ENCODE data around the gene DNM3.

The DNM3 gene

GRCh38 chr1:172003766-172004530 lies 162.7 kb downstream of the DNM3 start:
- TF ChIP-seq CTCF (IDR thresholded peaks at IDR 0.05; ENCODE audit: unreplicated experiment in 3 of 3), result no peak
- Mint-ChIP-seq H3K4me1 (peaks cover 36% of the 10 kb centered on the region), H3K27me3 (ENCODE audit: low read depth) (no peaks in the 10 kb centered on the region), H3K9me3 (no peaks in the 10 kb centered on the region), H3K36me3 (ENCODE audit: low read depth) (no peaks in the 10 kb centered on the region), H3K27ac (peak overlapping the region; percentile 63 to 85 (median 72)), H3K4me3 (peak overlapping the region in 1 of 3 experiments; percentile 9)

GRCh38 chr1:172004671-172005070 lies 163.4 kb downstream of the DNM3 start:
- no peaks in the 10 kb centered on the region for H3K27me3 Mint-ChIP-seq (ENCODE audit: low read depth)
- H3K9me3 Mint-ChIP-seq, result no peaks in the 10 kb centered on the region
- peak overlapping the region; percentile 63 to 85 (median 72) for H3K27ac Mint-ChIP-seq
- peaks cover 36% of the 10 kb centered on the region for H3K4me1 Mint-ChIP-seq
- no peak for TF ChIP-seq CTCF (IDR thresholded peaks at IDR 0.05; ENCODE audit: unreplicated experiment in 3 of 3)
- no peaks in the 10 kb centered on the region for H3K36me3 Mint-ChIP-seq (ENCODE audit: low read depth)
- H3K4me3 Mint-ChIP-seq, result no peak overlapping the region

- peaks cover 4% of the 10 kb centered on the region for H3K36me3 Mint-ChIP-seq (ENCODE audit: low read depth)
Observed at GRCh38 chr1:172005856-172006255, 164.6 kb downstream of the DNM3 start.

GRCh38 chr1:172006660-172007059 lies 165.4 kb downstream of the DNM3 start:
- H3K27me3 Mint-ChIP-seq (ENCODE audit: low read depth), result no peaks in the 10 kb centered on the region

More at GRCh38 chr1:172005856-172006255, 164.6 kb downstream of the DNM3 start:
- H3K4me3 Mint-ChIP-seq, result no peak overlapping the region
- peaks cover 36% of the 10 kb centered on the region for H3K4me1 Mint-ChIP-seq
- no peak for TF ChIP-seq CTCF (IDR thresholded peaks at IDR 0.05; ENCODE audit: unreplicated experiment in 3 of 3)
- peaks cover 7% of the 10 kb centered on the region for H3K9me3 Mint-ChIP-seq
- H3K27me3 Mint-ChIP-seq (ENCODE audit: low read depth), result no peaks in the 10 kb centered on the region
- H3K27ac Mint-ChIP-seq, result peak overlapping the region; percentile 73 to 87 (median 82)

GRCh38 chr1:172018727-172019311 lies 177.5 kb downstream of the DNM3 start:
- Mint-ChIP-seq H3K27me3 (ENCODE audit: low read depth) (no peaks in the 10 kb centered on the region), H3K4me1 (no peaks in the 10 kb centered on the region), H3K36me3 (ENCODE audit: low read depth) (peaks cover 4% of the 10 kb centered on the region), H3K9me3 (peaks cover 23% of the 10 kb centered on the region), H3K27ac (no peak overlapping the region), H3K4me3 (no peak overlapping the region)
- TF ChIP-seq CTCF (IDR thresholded peaks at IDR 0.05; ENCODE audit: unreplicated experiment in 3 of 3), result no peak

More at GRCh38 chr1:172006660-172007059, 165.4 kb downstream of the DNM3 start:
- Mint-ChIP-seq H3K9me3 (peaks cover 12% of the 10 kb centered on the region), H3K4me1 (peaks cover 36% of the 10 kb centered on the region), H3K36me3 (ENCODE audit: low read depth) (peaks cover 5% of the 10 kb centered on the region), H3K27ac (peak overlapping the region; percentile 14 to 82 (median 73)), H3K4me3 (no peak overlapping the region)
- TF ChIP-seq CTCF (IDR thresholded peaks at IDR 0.05; ENCODE audit: unreplicated experiment in 3 of 3), result no peak
